Activated CD4-positive, alpha-beta memory T cell treated with anti-CD3 and anti-CD28 coated beads for 36 hours (primary cell): Measurements from ENCODE around the gene HSPD1. TPM values are rescaled to one million over a fixed set of nuclear protein-coding genes. Genes with fewer than 3 reads are reported as not detected.

Experiments used
- CTCF ChIA-PET: fragments of 350-600 bp; sonication (Branson Sonifier 250); formaldehyde crosslinking; loops from one replicate; lab custom pipeline; 2021; ENCODE audit warnings: antibody characterized with exemption, inconsistent platforms; lab: Charles Lee
- POLR2A ChIA-PET: fragments of 350-600 bp; sonication (Branson Sonifier 250); formaldehyde crosslinking; loops from one replicate; lab custom pipeline; 2021; ENCODE audit warnings: antibody characterized with exemption; lab: Charles Lee
- DNase-seq: peaks from one replicate; pipeline ENCODE4 v3.0.0-alpha.2; 2020
- H3K27ac Mint-ChIP-seq: one replicate; pipeline ENCODE4 v1.8.0; 2021; ENCODE audit warnings: mixed read lengths
- H3K27me3 Mint-ChIP-seq: one replicate; pipeline ENCODE4 v1.8.0; 2021; ENCODE audit warnings: mixed read lengths
- H3K36me3 Mint-ChIP-seq: one replicate; pipeline ENCODE4 v1.8.0; 2021; ENCODE audit warnings: mixed read lengths
- H3K4me1 Mint-ChIP-seq: one replicate; pipeline ENCODE4 v1.8.0; 2021; ENCODE audit warnings: low read depth, mixed read lengths
- H3K4me3 Mint-ChIP-seq: one replicate; pipeline ENCODE4 v1.8.0; 2021; ENCODE audit warnings: mild to moderate bottlenecking, mixed read lengths
- H3K9me3 Mint-ChIP-seq: one replicate; pipeline ENCODE4 v1.8.0; 2021; ENCODE audit warnings: mixed read lengths
- intact Hi-C: fragments of 100-400 bp; cut with micrococcal nuclease; formaldehyde crosslinking; loops from one replicate; pipeline ENCODE4 v1.15.1; 2023
- total RNA-seq, 2 experiments: library from RNA; stranded (reverse); gene quantifications; one replicate each; pipeline ENCODE4 v1.2.3, GENCODE V29; 2021

HSPD1 gene
- 100 to 1,000 TPM; 839 to 853 TPM for total RNA-seq

GRCh38 chr2:197499594-197500502 is at the start of gene HSPD1, which contains the start of gene HSPE1:
Gene HSPD1 (minus strand): TSS chr2:197499840. CDS start chr2:197498848, 992 bp downstream.
Gene HSPE1 (plus strand): TSS chr2:197500379. CDS start chr2:197500437, 58 bp downstream.
- DNase-seq: peak; percentile 99
- H3K27ac Mint-ChIP-seq: peak within 1 kb of the TSS; percentile 97
- no peaks in the 10 kb centered on the region for H3K9me3 Mint-ChIP-seq
- CTCF ChIA-PET: interaction anchor here (0.7 to 1.7 kb wide), 3 partner anchors 13 to 64 kb away, joined by 3 to 6 read pairs (median 5); partner anchors contain the start of gene SF3B1
- H3K36me3 Mint-ChIP-seq: peaks cover 80% of the 10 kb centered on the region
- intact Hi-C loops: loop anchor here (1.0 to 5.0 kb wide), 9 partner anchors 15 to 1333 kb away; partner anchors contain the start of genes COQ10B, GTF3C3, MARS2 and PGAP1
- H3K27me3 Mint-ChIP-seq: no peaks in the 10 kb centered on the region
- H3K4me1 Mint-ChIP-seq: peaks cover 56% of the 10 kb centered on the region
- POLR2A ChIA-PET: interaction anchor here (0.6 to 7.6 kb wide), 13 partner anchors 8 to 881 kb away, joined by 3 to 76 read pairs (median 5); partner anchors contain the start of genes COQ10B, MARS2, MOB4 and SF3B1
- H3K4me3 Mint-ChIP-seq: peak within 1 kb of the TSS; percentile 97

GRCh38 chr2:197548582-197548981 is 48.9 kb upstream of the HSPD1 start:
- no peaks in the 10 kb centered on the region for H3K9me3 Mint-ChIP-seq
- H3K27me3 Mint-ChIP-seq: no peaks in the 10 kb centered on the region
- intact Hi-C loops: no loop called here
- POLR2A ChIA-PET: no interaction called here
- no peaks in the 10 kb centered on the region for H3K4me1 Mint-ChIP-seq
- H3K36me3 Mint-ChIP-seq: peaks cover 17% of the 10 kb centered on the region
- no peak overlapping the region for H3K27ac Mint-ChIP-seq
- H3K4me3 Mint-ChIP-seq: no peak overlapping the region
- DNase-seq: no peak
- CTCF ChIA-PET: interaction anchor here (0.6 kb wide), 1 partner anchor 748 kb away, joined by 3 read pairs; no protein-coding TSS in a partner anchor

- Mint-ChIP-seq H3K9me3 (no peaks in the 10 kb centered on the region), H3K36me3 (peaks cover 20% of the 10 kb centered on the region), H3K27me3 (no peaks in the 10 kb centered on the region), H3K27ac (no peak overlapping the region), H3K4me1 (no peaks in the 10 kb centered on the region), H3K4me3 (no peak overlapping the region)
- CTCF ChIA-PET: no interaction called here
- intact Hi-C loops: no loop called here
- no peak for DNase-seq
- POLR2A ChIA-PET: interaction anchor here (0.6 kb wide), 1 partner anchor 31 kb away, joined by 3 read pairs; no protein-coding TSS in a partner anchor
Measured at GRCh38 chr2:197547163-197547900, 47.7 kb upstream of the HSPD1 start.

- POLR2A ChIA-PET: no interaction called here
- Mint-ChIP-seq H3K27ac (no peak overlapping the region), H3K4me3 (no peak overlapping the region), H3K4me1 (peaks cover 18% of the 10 kb centered on the region), H3K9me3 (no peaks in the 10 kb centered on the region), H3K36me3 (peaks cover 33% of the 10 kb centered on the region), H3K27me3 (no peaks in the 10 kb centered on the region)
- intact Hi-C loops: no loop called here
- no peak for DNase-seq
- CTCF ChIA-PET: interaction anchor here (0.9 kb wide), 1 partner anchor 11 kb away, joined by 3 read pairs; no protein-coding TSS in a partner anchor
Measured at GRCh38 chr2:197543206-197543605, 43.6 kb upstream of the HSPD1 start.

- peaks cover 24% of the 10 kb centered on the region for H3K4me1 Mint-ChIP-seq
- H3K27me3 Mint-ChIP-seq: no peaks in the 10 kb centered on the region
- peak overlapping the region; percentile 3 for H3K27ac Mint-ChIP-seq
- H3K4me3 Mint-ChIP-seq: no peak overlapping the region
- DNase-seq: no peak
- no peaks in the 10 kb centered on the region for H3K9me3 Mint-ChIP-seq
- CTCF ChIA-PET: no interaction called here
- intact Hi-C loops: no loop called here
- H3K36me3 Mint-ChIP-seq: peaks cover 43% of the 10 kb centered on the region
- POLR2A ChIA-PET: interaction anchor here (1.0 kb wide), 1 partner anchor 23 kb away, joined by 3 read pairs; no protein-coding TSS in a partner anchor
Measured at GRCh38 chr2:197539734-197540133, 40.1 kb upstream of the HSPD1 start.

GRCh38 chr2:197538412-197538811 is 38.8 kb upstream of the HSPD1 start:
- DNase-seq: no peak
- Mint-ChIP-seq H3K9me3 (no peaks in the 10 kb centered on the region), H3K36me3 (peaks cover 47% of the 10 kb centered on the region), H3K4me1 (peaks cover 33% of the 10 kb centered on the region), H3K27ac (peak overlapping the region; percentile 33), H3K4me3 (no peak overlapping the region), H3K27me3 (no peaks in the 10 kb centered on the region)
- ChIA-PET POLR2A (interaction anchor here (0.6 kb wide), 1 partner anchor 168 kb away, joined by 4 read pairs; no protein-coding TSS in a partner anchor), CTCF (no interaction called here)
- intact Hi-C loops: no loop called here

GRCh38 chr2:197517150-197517549 is 17.5 kb upstream of the HSPD1 start:
- Mint-ChIP-seq H3K9me3 (no peaks in the 10 kb centered on the region), H3K36me3 (peaks cover 16% of the 10 kb centered on the region), H3K27me3 (no peaks in the 10 kb centered on the region), H3K4me1 (peaks cover 31% of the 10 kb centered on the region), H3K4me3 (peak overlapping the region; percentile 92), H3K27ac (peak overlapping the region; percentile 88)
- DNase-seq: no peak
- ChIA-PET CTCF (interaction anchor here (0.7 to 2.3 kb wide), 7 partner anchors 11 to 261 kb away, joined by 3 to 8 read pairs (median 4); partner anchors contain the start of genes HSPD1 and HSPE1), POLR2A (interaction anchor here (1.0 to 5.6 kb wide), 6 partner anchors 8 to 188 kb away, joined by 3 to 71 read pairs (median 6); partner anchors contain the start of genes COQ10B, HSPD1, HSPE1 and MARS2)
- intact Hi-C loops: no loop called here

GRCh38 chr2:197516393-197516761 is 16.7 kb upstream of the HSPD1 start:
- no peaks in the 10 kb centered on the region for H3K9me3 Mint-ChIP-seq
- ChIA-PET POLR2A (interaction anchor here (0.6 to 5.6 kb wide), 13 partner anchors 9 to 1347 kb away, joined by 3 to 71 read pairs (median 4); partner anchors contain the start of genes COQ10B, HSPD1, HSPE1 and MARS2), CTCF (interaction anchor here (0.7 to 2.3 kb wide), 8 partner anchors 10 to 262 kb away, joined by 3 to 8 read pairs (median 4); partner anchors contain the start of genes HSPD1, HSPE1 and MARS2)
- no peaks in the 10 kb centered on the region for H3K27me3 Mint-ChIP-seq
- H3K4me3 Mint-ChIP-seq: peak overlapping the region; percentile 92
- H3K27ac Mint-ChIP-seq: peak overlapping the region; percentile 88
- peaks cover 13% of the 10 kb centered on the region for H3K36me3 Mint-ChIP-seq
- intact Hi-C loops: loop anchor here (1.0 kb wide), 2 partner anchors 63 to 81 kb away; partner anchors contain the start of genes COQ10B and SF3B1
- H3K4me1 Mint-ChIP-seq: peaks cover 27% of the 10 kb centered on the region
- DNase-seq: peak; percentile 49

- peaks cover 24% of the 10 kb centered on the region for H3K4me1 Mint-ChIP-seq
- ChIA-PET POLR2A (interaction anchor here (0.6 to 5.6 kb wide), 15 partner anchors 9 to 1347 kb away, joined by 3 to 71 read pairs (median 4); partner anchors contain the start of genes COQ10B, HSPD1, HSPE1 and MARS2), CTCF (interaction anchor here (1.1 to 2.3 kb wide), 6 partner anchors 14 to 263 kb away, joined by 4 to 8 read pairs (median 6); partner anchors contain the start of gene MARS2)
- peak within 1 kb of the TSS; percentile 88 for H3K27ac Mint-ChIP-seq
- H3K4me3 Mint-ChIP-seq: peak within 1 kb of the TSS; percentile 92
- DNase-seq: peak; percentile 96
- H3K27me3 Mint-ChIP-seq: no peaks in the 10 kb centered on the region
- H3K9me3 Mint-ChIP-seq: no peaks in the 10 kb centered on the region
- H3K36me3 Mint-ChIP-seq: peaks cover 8% of the 10 kb centered on the region
- intact Hi-C loops: loop anchor here (1.0 kb wide), 4 partner anchors 16 to 189 kb away; partner anchors contain the start of genes COQ10B, HSPE1, MARS2 and SF3B1
Measured at GRCh38 chr2:197515739-197516392, 16.2 kb upstream of the HSPD1 start, which contains the start of gene MOB4. Gene MOB4 (plus strand): TSS chr2:197516066. CDS start chr2:197516087, 21 bp downstream.

- CTCF ChIA-PET: interaction anchor here (1.7 to 2.0 kb wide), 2 partner anchors 13 to 84 kb away, joined by 7 to 8 read pairs; no protein-coding TSS in a partner anchor
- Mint-ChIP-seq H3K27ac (peak overlapping the region; percentile 88), H3K4me3 (peak overlapping the region; percentile 92), H3K27me3 (no peaks in the 10 kb centered on the region), H3K4me1 (peaks cover 22% of the 10 kb centered on the region), H3K36me3 (peaks cover 7% of the 10 kb centered on the region), H3K9me3 (no peaks in the 10 kb centered on the region)
- DNase-seq: no peak
- POLR2A ChIA-PET: interaction anchor here (0.6 to 5.6 kb wide), 9 partner anchors 11 to 191 kb away, joined by 3 to 71 read pairs (median 5); partner anchors contain the start of genes HSPD1, HSPE1, MARS2 and SF3B1
- intact Hi-C loops: loop anchor here (1.0 kb wide), 2 partner anchors 15 to 190 kb away; partner anchors contain the start of genes HSPE1 and MARS2
Measured at GRCh38 chr2:197515315-197515738, 15.7 kb upstream of the HSPD1 start.
